Body of pancreas (tissue), 4 donors: ENCODE data around the gene TIMP1. TPM values are rescaled to one million over a fixed set of nuclear protein-coding genes. Genes with fewer than 3 reads are reported as not detected.

Source experiments
- ATAC-seq: fragments of 150-250 bp; one replicate; pipeline ENCODE4 v1.9.1; 2016
- DNase-seq, 4 donors: peaks; one replicate each; pipeline ENCODE4 v3.0.0-alpha.2; 2019
- H3K27ac ChIP-seq, 4 donors: fragments of 200-600 bp; sonication (generic); 1 replicate in 3 of 4; 2 replicates in 1 of 4; pipeline versions ENCODE4 v1.5.1 to v1.6.1; 2016 to 2019; ENCODE audit warnings: mild to moderate bottlenecking in 1 of 4, mixed read lengths in 1 of 4, moderate library complexity in 1 of 4
- H3K27me3 ChIP-seq, 2 donors: fragments of 200-600 bp; sonication (generic); one replicate each; pipeline ENCODE4 v1.6.0; 2016; ENCODE audit warnings: mild to moderate bottlenecking in 1 of 2
- H3K36me3 ChIP-seq, 2 donors: fragments of 200-600 bp; sonication (generic); replicated peaks in 1 of 2; 2 replicates each; pipeline ENCODE4 v1.5.1; 2016; ENCODE audit warnings: low read depth in 2 of 2; ENCODE audit not compliant: insufficient read depth in 1 of 2
- H3K4me1 ChIP-seq: fragments of 200-600 bp; sonication (generic); one replicate; pipeline ENCODE4 v1.6.0; 2016
- H3K4me3 ChIP-seq, 2 donors: fragments of 200-600 bp; sonication (generic); 1 replicate in 1 of 2; 2 replicates in 1 of 2; pipeline ENCODE4 v1.5.1; 2016 to 2019
- H3K9me3 ChIP-seq, 3 donors: fragments of 200-600 bp; sonication (generic); 1 replicate in 2 of 3; 2 replicates in 1 of 3; pipeline ENCODE4 v1.5.1; 2016
- POLR2A ChIP-seq, 3 donors: fragments of 450-650 bp; IDR thresholded peaks; one replicate each; pipeline ENCODE4 v1.6.1; 2016; ENCODE audit warnings: antibody characterized with exemption in 3 of 3, mild to moderate bottlenecking in 2 of 3
- WGBS, 2 donors: methylation state at CpG; one replicate each; pipeline ENCODE4 v1.1.5; 2017; 5-methylcytosine and 5-hydroxymethylcytosine counted together
- intact Hi-C: fragments of 100-400 bp; cut with DNase I; formaldehyde crosslinking; loops from one replicate; pipeline ENCODE4 v1.15.1; 2023
- total RNA-seq, 2 donors: library from RNA; depleted of rRNA; stranded (reverse); fragments of >200 nt; gene quantifications; one replicate each; pipeline ENCODE4 v1.1.0, GENCODE V29; 2016
- TF ChIP-seq, protein P1 (sequence below), 7 experiments: fragments of 450-650 bp in 4 of 7; fragments of 200-600 bp in 3 of 7; sonication (generic) in 3 of 7; IDR thresholded peaks; one replicate each; pipeline ENCODE4 v1.5.1; 2016 to 2019; ENCODE audit warnings: antibody characterized with exemption in 7 of 7

Gene TIMP1
- total RNA-seq, 2 donors from 2014 or later = 28.0 to 62.8 TPM

DNA sequence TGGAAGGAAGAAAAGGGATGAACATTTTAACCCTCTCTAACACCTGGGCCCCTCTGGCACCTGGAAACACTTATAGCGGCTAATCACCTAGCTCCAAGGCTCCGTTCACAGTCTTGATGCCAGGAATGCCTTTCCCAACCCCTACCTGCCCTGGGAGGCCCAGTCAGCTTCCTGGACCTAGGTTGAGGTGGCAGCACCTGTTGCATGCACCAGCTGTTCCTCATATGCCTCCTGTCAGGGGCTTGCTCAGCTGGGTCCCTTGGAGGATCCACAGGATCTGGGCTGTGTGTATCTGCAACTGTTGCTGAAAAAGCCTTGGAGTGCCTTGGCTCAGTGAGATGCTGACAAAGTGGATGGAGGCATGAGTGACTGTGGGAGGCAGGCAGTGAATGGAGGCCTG is 43.1 kb downstream of the TIMP1 start:
- H3K27me3 ChIP-seq = no peaks in the 10 kb centered on the region
- H3K27ac ChIP-seq = no peak overlapping the region
- intact Hi-C loops = no loop called here
- no peaks in the 10 kb centered on the region for H3K9me3 ChIP-seq
- H3K36me3 ChIP-seq = no peaks in the 10 kb centered on the region
- ATAC-seq (no peak), DNase-seq (no peak)
- H3K4me3 ChIP-seq = no peak overlapping the region
- 80 to 100% methylated on average over 2 of the region's 2 CpGs for WGBS, 2 donors
- no peak for TF ChIP-seq POLR2A (IDR thresholded peaks at IDR 0.05)
- TF ChIP-seq, protein P1, sequence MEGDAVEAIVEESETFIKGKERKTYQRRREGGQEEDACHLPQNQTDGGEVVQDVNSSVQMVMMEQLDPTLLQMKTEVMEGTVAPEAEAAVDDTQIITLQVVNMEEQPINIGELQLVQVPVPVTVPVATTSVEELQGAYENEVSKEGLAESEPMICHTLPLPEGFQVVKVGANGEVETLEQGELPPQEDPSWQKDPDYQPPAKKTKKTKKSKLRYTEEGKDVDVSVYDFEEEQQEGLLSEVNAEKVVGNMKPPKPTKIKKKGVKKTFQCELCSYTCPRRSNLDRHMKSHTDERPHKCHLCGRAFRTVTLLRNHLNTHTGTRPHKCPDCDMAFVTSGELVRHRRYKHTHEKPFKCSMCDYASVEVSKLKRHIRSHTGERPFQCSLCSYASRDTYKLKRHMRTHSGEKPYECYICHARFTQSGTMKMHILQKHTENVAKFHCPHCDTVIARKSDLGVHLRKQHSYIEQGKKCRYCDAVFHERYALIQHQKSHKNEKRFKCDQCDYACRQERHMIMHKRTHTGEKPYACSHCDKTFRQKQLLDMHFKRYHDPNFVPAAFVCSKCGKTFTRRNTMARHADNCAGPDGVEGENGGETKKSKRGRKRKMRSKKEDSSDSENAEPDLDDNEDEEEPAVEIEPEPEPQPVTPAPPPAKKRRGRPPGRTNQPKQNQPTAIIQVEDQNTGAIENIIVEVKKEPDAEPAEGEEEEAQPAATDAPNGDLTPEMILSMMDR (IDR thresholded peaks at IDR 0.05) = no peak
- H3K4me1 ChIP-seq = peaks cover 8% of the 10 kb centered on the region

- intact Hi-C loops = no loop called here
- peaks cover under 1% of the 10 kb centered on the region for H3K4me1 ChIP-seq
- ATAC-seq (no peak), DNase-seq (no peak)
- no peak overlapping the region for H3K27ac ChIP-seq
- TF ChIP-seq POLR2A (IDR thresholded peaks at IDR 0.05) = no peak
- TF ChIP-seq, protein P1 (IDR thresholded peaks at IDR 0.05) = no peak
- 100% methylated on average over 1 of the region's 1 CpG; no CpG with 5 or more reads in 1 of the 2 donors for WGBS, 2 donors
- no peaks in the 10 kb centered on the region for H3K9me3 ChIP-seq
- no peaks in the 10 kb centered on the region for H3K27me3 ChIP-seq
- no peaks in the 10 kb centered on the region for H3K36me3 ChIP-seq
- no peak overlapping the region for H3K4me3 ChIP-seq
Observed at GRCh38 chrX:47628982-47629381, 46.7 kb downstream of the TIMP1 start.

GRCh38 chrX:47629419-47630200 is 47.4 kb downstream of the TIMP1 start, which contains the start of gene CFP:
Gene CFP (minus strand): TSS chrX:47629930. CDS start chrX:47629844, 86 bp downstream.
- Histone ChIP-seq H3K27ac (no peak within 1 kb of the TSS), H3K27me3 (no peaks in the 10 kb centered on the region), H3K36me3 (no peaks in the 10 kb centered on the region), H3K9me3 (no peaks in the 10 kb centered on the region), H3K4me3 (no peak within 1 kb of the TSS), H3K4me1 (no peaks in the 10 kb centered on the region)
- no peak for TF ChIP-seq POLR2A (IDR thresholded peaks at IDR 0.05)
- TF ChIP-seq, protein P1 (IDR thresholded peaks at IDR 0.05) = no peak
- 59 to 66% methylated on average over 5 to 10 of the region's 14 CpGs for WGBS, 2 donors
- ATAC-seq (no peak), DNase-seq (no peak)
- intact Hi-C loops = no loop called here

- H3K4me1 ChIP-seq = no peaks in the 10 kb centered on the region
- intact Hi-C loops = no loop called here
- DNase-seq (no peak), ATAC-seq (no peak)
- H3K9me3 ChIP-seq = no peaks in the 10 kb centered on the region
- no peaks in the 10 kb centered on the region for H3K36me3 ChIP-seq
- no peaks in the 10 kb centered on the region for H3K27me3 ChIP-seq
- no peak overlapping the region for H3K4me3 ChIP-seq
- WGBS, 2 donors = 79% methylated on average over 5 of the region's 5 CpGs; no CpG with 5 or more reads in 1 of the 2 donors
- no peak for TF ChIP-seq POLR2A (IDR thresholded peaks at IDR 0.05)
- TF ChIP-seq, protein P1 (IDR thresholded peaks at IDR 0.05) = no peak
- no peak overlapping the region for H3K27ac ChIP-seq
Observed at GRCh38 chrX:47631676-47632075, 49.4 kb downstream of the TIMP1 start.

- no peak overlapping the region for H3K27ac ChIP-seq
- 48 to 57% methylated on average over 4 of the region's 4 CpGs for WGBS, 2 donors
- intact Hi-C loops = no loop called here
- TF ChIP-seq POLR2A (IDR thresholded peaks at IDR 0.05) = no peak
- TF ChIP-seq, protein P1 (IDR thresholded peaks at IDR 0.05) = no peak
- no peaks in the 10 kb centered on the region for H3K4me1 ChIP-seq
- ATAC-seq (no peak), DNase-seq (peak in 1 of 4 donors; percentile 12)
- no peaks in the 10 kb centered on the region for H3K36me3 ChIP-seq
- H3K27me3 ChIP-seq = no peaks in the 10 kb centered on the region
- H3K9me3 ChIP-seq = no peaks in the 10 kb centered on the region
- no peak overlapping the region for H3K4me3 ChIP-seq
Observed at GRCh38 chrX:47632666-47633065, 50.4 kb downstream of the TIMP1 start.
